Stimulated activated CD4-positive, alpha-beta T cell treated with anti-CD3 and anti-CD28 coated beads, Interleukin-12 subunit alpha, Interleukin-12 subunit beta, amount 100 ng/mL, for 24 hours (primary cell): ENCODE data around the gene ZNF678.
"Not testable (repeated sequence)": the region's sequence is repeated elsewhere in the genome, so short reads cannot be mapped to it uniquely, and the experiment has no call there.

ENCODE experiments used
- DNase-seq, 2 experiments: peaks; one replicate each; pipeline ENCODE4 v3.0.0-alpha.2; 2020; ENCODE audit warnings: low read depth in 2 of 2

Gene ZNF678

GRCh38 chr1:227551881-227552280, 11.5 kb upstream of the ZNF678 start:
- DNase-seq: not testable (repeated sequence)

- no peak for DNase-seq
Measured at GRCh38 chr1:227556288-227556687, 7.1 kb upstream of the ZNF678 start.

GRCh38 chr1:227557962-227558725, 5.2 kb upstream of the ZNF678 start:
- no peak for DNase-seq

GRCh38 chr1:227558732-227559262, 4.6 kb upstream of the ZNF678 start:
- no peak for DNase-seq

GRCh38 chr1:227559499-227559898, 3.9 kb upstream of the ZNF678 start:
- no peak for DNase-seq

- DNase-seq: no peak
Measured at GRCh38 chr1:227559926-227560325, 3.4 kb upstream of the ZNF678 start.

GRCh38 chr1:227560393-227561173, 2.8 kb upstream of the ZNF678 start:
- DNase-seq: no peak

- DNase-seq: no peak
Measured at GRCh38 chr1:227561241-227561907, 2.0 kb upstream of the ZNF678 start.

GRCh38 chr1:227562037-227562436, 1.3 kb upstream of the ZNF678 start:
- no peak for DNase-seq

- DNase-seq: no peak
Measured at GRCh38 chr1:227562933-227563323, 428 bp upstream of the ZNF678 start.

GRCh38 chr1:227567256-227567655, 3.9 kb downstream of the ZNF678 start:
- no peak for DNase-seq

- no peak for DNase-seq
Measured at GRCh38 chr1:227568593-227568992, 5.2 kb downstream of the ZNF678 start.

GRCh38 chr1:227572752-227573151, 9.4 kb downstream of the ZNF678 start:
- no peak for DNase-seq

GRCh38 chr1:227574926-227575325, 11.6 kb downstream of the ZNF678 start:
- DNase-seq: no peak

GRCh38 chr1:227576189-227576588, 12.8 kb downstream of the ZNF678 start:
- no peak for DNase-seq

- no peak for DNase-seq
Measured at GRCh38 chr1:227577500-227577899, 14.1 kb downstream of the ZNF678 start.

- no peak for DNase-seq
Measured at GRCh38 chr1:227583354-227583753, 20.0 kb downstream of the ZNF678 start.

- no peak for DNase-seq
Measured at GRCh38 chr1:227586733-227587132, 23.4 kb downstream of the ZNF678 start.

GRCh38 chr1:227587968-227588367, 24.6 kb downstream of the ZNF678 start:
- no peak for DNase-seq

- not testable (repeated sequence) for DNase-seq
Measured at GRCh38 chr1:227588769-227589168, 25.4 kb downstream of the ZNF678 start.

GRCh38 chr1:227589777-227590176, 26.4 kb downstream of the ZNF678 start:
- not testable (repeated sequence) for DNase-seq

- DNase-seq: not testable (repeated sequence)
Measured at GRCh38 chr1:227596222-227596621, 32.9 kb downstream of the ZNF678 start.
